ENCODE measurements around the gene VWCE. TPM values are rescaled to one million over a fixed set of nuclear protein-coding genes. Genes with fewer than 3 reads are reported as not detected.

VWCE gene
- total RNA-seq, 1 experiment from 2014 or later = 1.1 TPM

GRCh38 chr11:61334434-61335354 lies 39.6 kb upstream of the VWCE start:
- H3K4me3 Mint-ChIP-seq (ENCODE audit: unreplicated experiment) = peak overlapping the region; percentile 93
- TF ChIP-seq, protein P1, sequence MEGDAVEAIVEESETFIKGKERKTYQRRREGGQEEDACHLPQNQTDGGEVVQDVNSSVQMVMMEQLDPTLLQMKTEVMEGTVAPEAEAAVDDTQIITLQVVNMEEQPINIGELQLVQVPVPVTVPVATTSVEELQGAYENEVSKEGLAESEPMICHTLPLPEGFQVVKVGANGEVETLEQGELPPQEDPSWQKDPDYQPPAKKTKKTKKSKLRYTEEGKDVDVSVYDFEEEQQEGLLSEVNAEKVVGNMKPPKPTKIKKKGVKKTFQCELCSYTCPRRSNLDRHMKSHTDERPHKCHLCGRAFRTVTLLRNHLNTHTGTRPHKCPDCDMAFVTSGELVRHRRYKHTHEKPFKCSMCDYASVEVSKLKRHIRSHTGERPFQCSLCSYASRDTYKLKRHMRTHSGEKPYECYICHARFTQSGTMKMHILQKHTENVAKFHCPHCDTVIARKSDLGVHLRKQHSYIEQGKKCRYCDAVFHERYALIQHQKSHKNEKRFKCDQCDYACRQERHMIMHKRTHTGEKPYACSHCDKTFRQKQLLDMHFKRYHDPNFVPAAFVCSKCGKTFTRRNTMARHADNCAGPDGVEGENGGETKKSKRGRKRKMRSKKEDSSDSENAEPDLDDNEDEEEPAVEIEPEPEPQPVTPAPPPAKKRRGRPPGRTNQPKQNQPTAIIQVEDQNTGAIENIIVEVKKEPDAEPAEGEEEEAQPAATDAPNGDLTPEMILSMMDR (IDR thresholded peaks at IDR 0.05; ENCODE audit: unreplicated experiment) = no peak
- BruUV-seq (replicated peaks) = no TSS peak
- CTCF ChIA-PET = interaction anchor here (0.6 to 10.1 kb wide), 15 partner anchors 10 to 1289 kb away, joined by 3 to 439 read pairs (median 6); partner anchors contain the start of genes CYB561A3, TMEM138 and TMEM216
- no peaks in the 10 kb centered on the region for H3K9me3 Mint-ChIP-seq (ENCODE audit: unreplicated experiment)
- H3K27me3 Mint-ChIP-seq (ENCODE audit: insufficient read depth, unreplicated experiment) = no peaks in the 10 kb centered on the region
- POLR2A ChIA-PET = interaction anchor here (0.7 to 10.7 kb wide), 15 partner anchors 8 to 183 kb away, joined by 3 to 220 read pairs (median 9); partner anchors contain the start of genes CPSF7, CYB561A3, SDHAF2 and TMEM138
- H3K4me1 Mint-ChIP-seq (ENCODE audit: insufficient read depth, unreplicated experiment) = peaks cover 34% of the 10 kb centered on the region
- peak; percentile 65 for DNase-seq (ENCODE audit: unreplicated experiment)
- intact Hi-C loops (cut with micrococcal nuclease) = loop anchor here (10.0 kb wide), 1 partner anchor 80 kb away; no protein-coding TSS in a partner anchor
- peaks cover 33% of the 10 kb centered on the region for H3K36me3 Mint-ChIP-seq (ENCODE audit: insufficient read depth, unreplicated experiment)
- H3K27ac Mint-ChIP-seq (ENCODE audit: low read depth, unreplicated experiment) = peak overlapping the region; percentile 98

GRCh38 chr11:61333550-61334433 lies 38.7 kb upstream of the VWCE start:
- ChIA-PET CTCF (interaction anchor here (0.6 to 10.1 kb wide), 12 partner anchors 11 to 789 kb away, joined by 3 to 439 read pairs (median 6); partner anchors contain the start of genes CYB561A3, TMEM138 and TMEM216), POLR2A (interaction anchor here (0.7 to 10.7 kb wide), 16 partner anchors 7 to 183 kb away, joined by 3 to 220 read pairs (median 4); partner anchors contain the start of genes CPSF7, CYB561A3, SDHAF2 and TMEM138)
- Mint-ChIP-seq H3K27ac (ENCODE audit: low read depth, unreplicated experiment) (peak overlapping the region; percentile 98), H3K9me3 (ENCODE audit: unreplicated experiment) (no peaks in the 10 kb centered on the region), H3K27me3 (ENCODE audit: insufficient read depth, unreplicated experiment) (no peaks in the 10 kb centered on the region), H3K4me3 (ENCODE audit: unreplicated experiment) (peak overlapping the region; percentile 93), H3K36me3 (ENCODE audit: insufficient read depth, unreplicated experiment) (peaks cover 36% of the 10 kb centered on the region), H3K4me1 (ENCODE audit: insufficient read depth, unreplicated experiment) (peaks cover 41% of the 10 kb centered on the region)
- TF ChIP-seq, protein P1 (IDR thresholded peaks at IDR 0.05; ENCODE audit: unreplicated experiment) = no peak
- TSS peak; percentile 70 for BruUV-seq (replicated peaks)
- DNase-seq (ENCODE audit: unreplicated experiment) = no peak
- intact Hi-C loops (cut with micrococcal nuclease) = loop anchor here (10.0 kb wide), 1 partner anchor 79 kb away; no protein-coding TSS in a partner anchor

DNA sequence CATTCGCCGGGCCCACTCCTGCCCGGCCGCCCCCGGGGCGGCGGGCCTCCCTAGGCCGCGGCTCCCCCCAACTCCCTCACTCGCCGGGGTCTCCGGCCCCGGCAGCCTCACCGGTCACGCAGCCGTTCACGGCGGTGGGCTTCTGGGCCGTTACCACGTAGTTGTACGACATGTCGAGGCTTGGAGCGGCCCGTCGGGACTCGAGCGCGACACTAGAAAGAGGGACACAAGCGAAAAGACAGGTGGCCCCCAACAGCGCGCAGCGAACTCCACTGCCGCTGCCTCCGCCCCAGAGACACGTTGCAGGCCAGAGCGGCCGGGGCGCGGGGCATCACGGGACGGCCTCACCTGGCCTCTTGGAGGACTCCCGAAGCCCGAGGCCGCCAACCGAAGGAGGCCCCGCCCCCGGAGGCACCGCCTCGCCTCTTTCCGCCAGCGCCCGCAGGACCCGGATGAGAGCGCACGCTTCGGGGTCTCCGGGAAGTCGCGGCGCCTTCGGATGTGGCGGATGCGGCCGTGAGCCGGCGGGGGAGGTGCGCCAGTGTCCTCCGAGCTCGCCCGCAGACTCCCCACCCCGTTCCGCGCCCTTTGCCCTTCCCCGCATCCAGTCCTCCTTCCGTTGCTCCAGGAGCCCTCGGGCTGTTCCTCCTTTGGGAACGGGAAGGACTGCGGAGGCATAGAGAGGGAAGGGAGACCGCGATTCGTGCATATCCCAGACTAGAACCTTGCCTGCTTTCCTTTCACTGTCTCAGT lies 37.9 kb upstream of the VWCE start, which contains the start of the genes DDB1 and TKFC:
DDB1 (minus strand) TSS at position 309 of the 753 bp plus-strand sequence; CDS start at position 172, 137 bp downstream.
TKFC (plus strand) TSS at position 432 of the 753 bp plus-strand sequence. CDS start 1,501 bp downstream, outside the sequence.
- POLR2A ChIA-PET = interaction anchor here (0.7 to 10.7 kb wide), 12 partner anchors 16 to 102 kb away, joined by 3 to 220 read pairs (median 8); partner anchors contain the start of genes CPSF7, CYB561A3, SDHAF2 and TMEM138
- Mint-ChIP-seq H3K4me3 (ENCODE audit: unreplicated experiment) (peak within 1 kb of the TSS; percentile 93), H3K27ac (ENCODE audit: low read depth, unreplicated experiment) (peak within 1 kb of the TSS; percentile 98), H3K27me3 (ENCODE audit: insufficient read depth, unreplicated experiment) (no peaks in the 10 kb centered on the region), H3K36me3 (ENCODE audit: insufficient read depth, unreplicated experiment) (peaks cover 44% of the 10 kb centered on the region), H3K4me1 (ENCODE audit: insufficient read depth, unreplicated experiment) (peaks cover 41% of the 10 kb centered on the region), H3K9me3 (ENCODE audit: unreplicated experiment) (no peaks in the 10 kb centered on the region)
- TF ChIP-seq, protein P1 (IDR thresholded peaks at IDR 0.05; ENCODE audit: unreplicated experiment) = no peak
- DNase-seq (ENCODE audit: unreplicated experiment) = peak; percentile 94
- CTCF ChIA-PET = interaction anchor here (0.8 to 10.1 kb wide), 7 partner anchors 10 to 102 kb away, joined by 3 to 439 read pairs (median 7); partner anchors contain the start of genes CYB561A3 and TMEM138
- intact Hi-C loops (cut with micrococcal nuclease) = loop anchor here (10.0 kb wide), 1 partner anchor 78 kb away; no protein-coding TSS in a partner anchor
- no TSS peak for BruUV-seq (replicated peaks)

Data from MCF 10A (cell line).